Stimulated activated naive B cell treated with anti-CD40 and anti-IgM and Interleukin-4, amounts not matched to agents 10 μg/mL and 1 μg/mL and 100 μg/mL, for 72 hours (primary cell): ENCODE measurements around the gene ASS1.

Source experiments
- ATAC-seq, 2 donors: fragments of 150-1000 bp; cut with Tn5 transposase; replicated peaks; 2 replicates each; pipeline ENCODE4 v1.10.0; 2021; ENCODE audit warnings: moderate library complexity in 1 of 2
- DNase-seq: peaks from one replicate; pipeline ENCODE4 v3.0.0; 2021
- H3K27ac Mint-ChIP-seq: one replicate; pipeline ENCODE4 v1.8.0; 2022; ENCODE audit warnings: mild to moderate bottlenecking, mixed read lengths
- H3K27me3 Mint-ChIP-seq, 2 donors: one replicate each; pipeline ENCODE4 v1.8.0; 2022; ENCODE audit warnings: mixed read lengths in 2 of 2
- H3K36me3 Mint-ChIP-seq, 2 donors: one replicate each; pipeline ENCODE4 v1.8.0; 2022; ENCODE audit warnings: mixed read lengths in 2 of 2, mild to moderate bottlenecking in 1 of 2
- H3K4me1 Mint-ChIP-seq, 2 donors: one replicate each; pipeline ENCODE4 v1.8.0; 2022; ENCODE audit warnings: mixed read lengths in 2 of 2, mild to moderate bottlenecking in 1 of 2
- H3K4me3 Mint-ChIP-seq, 2 donors: one replicate each; pipeline ENCODE4 v1.8.0; 2022; ENCODE audit warnings: mild to moderate bottlenecking in 2 of 2, mixed read lengths in 2 of 2, moderate library complexity in 1 of 2
- H3K9me3 Mint-ChIP-seq, 2 donors: one replicate each; pipeline ENCODE4 v1.8.0; 2022; ENCODE audit warnings: mixed read lengths in 2 of 2, mild to moderate bottlenecking in 1 of 2

The ASS1 gene

DNA sequence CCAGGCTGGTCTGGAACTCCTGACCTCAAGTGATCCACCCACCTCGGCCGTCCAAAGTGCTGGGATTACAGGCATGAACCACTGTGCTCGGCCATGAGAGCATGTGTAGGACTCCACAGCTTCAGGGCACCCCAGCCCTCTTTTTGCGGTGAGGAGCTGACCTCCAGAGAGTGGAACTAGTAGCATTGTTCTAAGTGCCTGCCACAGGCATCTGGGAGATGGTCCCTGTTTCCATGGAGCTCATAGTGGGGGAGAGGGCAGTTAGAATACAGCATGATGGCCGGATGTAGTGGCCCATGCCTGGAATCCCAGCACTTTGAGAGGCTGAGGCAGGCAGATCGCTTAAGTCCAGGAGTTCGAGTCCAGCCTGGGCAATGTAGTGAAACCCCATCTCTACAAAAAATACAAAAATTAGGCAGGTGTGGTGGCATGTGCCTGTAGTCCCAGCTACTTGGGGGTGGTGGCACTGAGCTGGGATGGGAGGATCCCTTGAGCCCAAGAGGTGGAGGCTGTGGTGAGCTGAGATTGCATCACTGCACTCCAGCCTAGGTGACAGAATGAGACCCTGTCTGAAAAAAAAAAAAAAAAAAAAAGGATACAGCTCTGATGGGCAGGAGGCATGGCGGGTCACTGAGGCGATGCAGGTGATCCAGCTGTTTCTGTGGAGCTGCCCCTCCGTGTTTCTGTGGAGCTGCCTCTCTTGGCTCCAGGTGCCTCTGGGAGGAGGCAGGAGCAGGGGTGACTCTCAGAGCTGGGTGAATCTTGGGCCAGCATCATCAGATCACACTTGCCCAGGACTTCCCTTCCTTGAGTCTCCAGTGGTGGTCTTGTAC is 4.2 kb downstream of the ASS1 start:
- DNase-seq = no peak

DNA sequence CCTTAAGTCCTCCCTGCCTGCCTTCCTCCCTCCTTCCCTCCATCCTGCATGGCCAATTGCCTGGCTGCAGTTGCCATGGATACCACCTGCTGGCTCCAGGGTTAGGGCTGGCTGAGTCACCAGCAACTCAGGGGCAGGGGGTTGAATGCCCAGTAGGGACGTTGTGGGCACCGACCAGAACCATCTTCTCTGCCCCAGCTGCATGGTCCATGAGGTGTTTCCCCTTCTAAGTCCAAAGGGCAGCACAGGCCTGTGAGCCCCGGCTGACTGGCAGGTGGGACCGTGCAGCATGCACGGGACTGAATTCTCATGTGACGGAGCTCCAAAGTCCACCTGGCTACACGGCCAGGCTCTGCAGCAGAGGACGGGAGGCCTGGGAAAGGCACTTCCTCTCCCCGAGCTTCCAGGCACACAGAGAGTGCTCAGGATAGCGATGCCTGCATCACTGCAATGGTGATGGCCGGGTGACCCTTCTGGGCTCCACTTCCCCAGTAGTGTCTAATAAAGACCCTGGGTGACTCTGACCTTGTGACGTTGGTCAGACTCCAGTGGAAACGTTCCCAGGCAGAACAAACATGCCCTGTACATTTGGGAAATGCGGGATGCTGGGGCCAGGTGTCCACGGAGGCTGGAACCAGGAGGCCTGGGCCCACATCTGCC is 5.7 kb downstream of the ASS1 start:
- Mint-ChIP-seq H3K4me3 (no peak overlapping the region), H3K9me3 (peaks cover 0 to 1% of the 10 kb centered on the region in 2 donors)

More for the DNA sequence above, 4.2 kb downstream of the ASS1 start:
- Mint-ChIP-seq H3K4me1 (peaks cover 5 to 6% of the 10 kb centered on the region in 2 donors), H3K27ac (no peak overlapping the region), H3K36me3 (no peaks in the 10 kb centered on the region), H3K27me3 (peaks cover 39 to 77% of the 10 kb centered on the region in 2 donors), H3K9me3 (peaks cover 0 to 1% of the 10 kb centered on the region in 2 donors), H3K4me3 (no peak overlapping the region)
- ATAC-seq = no peak

DNA sequence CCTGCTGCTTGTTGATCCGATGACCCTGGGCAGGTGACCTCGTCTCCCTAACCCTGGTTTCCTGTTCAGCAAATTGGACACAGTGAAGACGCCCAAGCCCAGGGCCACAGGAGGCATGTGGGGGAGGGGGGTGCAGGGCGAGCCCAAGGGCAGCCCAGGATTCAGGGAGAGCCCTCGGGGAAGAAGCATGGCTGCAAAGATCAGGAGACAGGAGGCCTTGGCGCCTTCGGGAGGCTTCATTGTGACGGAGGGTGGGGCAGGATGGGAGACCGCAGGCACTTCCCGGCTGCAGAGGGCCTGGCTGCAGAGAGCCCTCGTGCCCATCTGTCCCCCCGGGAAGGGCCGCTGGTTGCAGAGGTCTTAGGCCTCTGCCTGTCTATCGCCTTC is 6.2 kb downstream of the ASS1 start:
- ATAC-seq (no peak), DNase-seq (no peak)
- no peak overlapping the region for H3K27ac Mint-ChIP-seq
- H3K36me3 Mint-ChIP-seq = no peaks in the 10 kb centered on the region
- H3K27me3 Mint-ChIP-seq = peaks cover 33 to 66% of the 10 kb centered on the region in 2 donors
- no peak overlapping the region for H3K4me3 Mint-ChIP-seq
- peaks cover 2 to 4% of the 10 kb centered on the region in 2 donors for H3K4me1 Mint-ChIP-seq
- H3K9me3 Mint-ChIP-seq = peaks cover 0 to 1% of the 10 kb centered on the region in 2 donors

More for the DNA sequence above, 5.7 kb downstream of the ASS1 start:
- Mint-ChIP-seq H3K4me1 (peaks cover 4 to 5% of the 10 kb centered on the region in 2 donors), H3K27me3 (peaks cover 39 to 71% of the 10 kb centered on the region in 2 donors), H3K36me3 (no peaks in the 10 kb centered on the region), H3K27ac (no peak overlapping the region)
- no peak for ATAC-seq
- DNase-seq = no peak

DNA sequence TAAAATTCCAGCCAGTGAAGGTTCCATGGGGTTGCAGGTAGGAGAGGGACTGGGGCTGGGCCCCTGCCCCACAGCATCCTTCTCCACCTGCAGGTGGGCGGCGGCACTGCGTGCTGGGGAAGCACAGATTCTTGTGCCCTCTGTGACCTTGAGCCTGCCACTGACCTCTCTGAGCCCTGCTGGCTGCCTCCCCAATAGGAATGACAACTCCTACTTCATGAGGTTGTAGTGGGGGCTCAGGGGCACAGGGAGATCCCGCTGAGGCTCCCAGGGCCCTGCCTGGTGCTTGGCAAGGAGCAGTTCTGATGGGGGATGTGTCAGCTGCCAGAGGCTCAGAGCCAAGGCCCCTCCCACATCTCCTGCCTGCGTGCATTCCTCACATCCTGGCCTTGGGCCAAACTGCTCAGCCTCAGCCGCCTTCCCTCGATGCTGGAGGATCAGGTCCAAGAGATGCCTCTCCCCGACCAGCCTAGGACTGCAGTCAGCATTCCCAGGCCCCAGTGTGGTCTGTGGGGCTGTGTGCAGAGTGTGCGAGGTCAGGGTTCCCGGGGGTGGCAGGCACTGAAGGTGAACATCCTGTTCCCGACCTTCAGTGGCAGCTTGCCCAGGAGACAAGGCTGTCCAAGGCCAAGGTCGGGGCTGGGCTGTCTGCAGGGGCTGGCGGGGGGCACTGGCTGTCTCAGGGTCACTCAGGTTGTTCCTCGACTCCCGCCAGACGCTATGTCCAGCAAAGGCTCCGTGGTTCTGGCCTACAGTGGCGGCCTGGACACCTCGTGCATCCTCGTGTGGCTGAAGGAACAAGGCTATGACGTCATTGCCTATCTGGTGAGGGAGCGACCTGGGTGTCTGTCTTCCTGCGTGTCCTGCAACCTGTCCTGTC is 7.0 kb downstream of the ASS1 start:
- Mint-ChIP-seq H3K27me3 (peaks cover 27 to 59% of the 10 kb centered on the region in 2 donors), H3K36me3 (no peaks in the 10 kb centered on the region), H3K4me1 (peaks cover 0 to 4% of the 10 kb centered on the region in 2 donors), H3K27ac (no peak overlapping the region), H3K4me3 (no peak overlapping the region), H3K9me3 (peaks cover 0 to 1% of the 10 kb centered on the region in 2 donors)
- DNase-seq = no peak
- ATAC-seq = peak in 1 of 2 donors; percentile 31

DNA sequence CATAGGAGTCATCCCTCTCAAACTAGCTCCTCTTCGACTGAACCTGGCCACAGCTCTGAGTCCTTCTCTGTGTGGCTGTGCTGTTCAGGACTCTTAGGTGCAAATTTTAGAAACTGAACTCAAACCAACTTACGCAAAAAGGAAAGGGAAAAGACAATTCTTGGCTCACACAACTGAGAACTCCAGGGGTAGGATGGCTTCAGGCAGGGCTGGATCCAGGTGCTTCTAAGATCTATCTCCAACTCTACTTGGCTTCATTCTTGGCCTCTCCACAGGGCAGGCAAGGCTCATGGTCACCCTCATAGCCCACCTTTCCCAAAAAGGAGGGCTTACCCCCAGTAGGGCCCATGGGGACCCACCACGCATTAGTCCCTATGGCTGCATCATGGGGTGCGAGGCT is 8.1 kb downstream of the ASS1 start:
- Mint-ChIP-seq H3K4me1 (peaks cover 0 to 3% of the 10 kb centered on the region in 2 donors), H3K4me3 (no peak overlapping the region), H3K27me3 (peaks cover 19 to 52% of the 10 kb centered on the region in 2 donors), H3K36me3 (no peaks in the 10 kb centered on the region), H3K27ac (no peak overlapping the region), H3K9me3 (peaks cover 0 to 1% of the 10 kb centered on the region in 2 donors)
- DNase-seq = no peak
- ATAC-seq = no peak

DNA sequence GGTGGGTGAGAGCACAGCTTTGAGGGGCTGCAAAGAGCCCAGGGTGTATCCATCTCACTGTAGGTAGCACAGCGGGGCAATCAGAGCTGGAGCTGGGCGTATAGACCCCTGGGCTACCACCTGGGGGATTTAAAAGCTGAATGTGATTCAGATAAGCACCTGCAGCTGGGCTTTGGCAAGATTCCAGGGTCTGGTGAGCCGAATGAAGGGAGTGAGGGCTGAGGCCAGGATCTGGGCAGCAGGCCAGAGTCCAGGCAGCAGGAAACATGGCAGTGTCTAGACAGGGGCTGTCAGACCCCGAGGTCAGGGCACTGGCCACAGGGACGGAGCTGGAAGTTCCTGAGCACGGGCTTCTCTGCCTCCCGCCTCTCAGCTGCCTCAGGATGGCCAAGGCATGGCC is 8.7 kb downstream of the ASS1 start:
- H3K27ac Mint-ChIP-seq = no peak overlapping the region
- H3K4me3 Mint-ChIP-seq = no peak overlapping the region
- peaks cover 18 to 53% of the 10 kb centered on the region in 2 donors for H3K27me3 Mint-ChIP-seq
- DNase-seq (no peak), ATAC-seq (no peak)
- H3K4me1 Mint-ChIP-seq = no peaks in the 10 kb centered on the region
- peaks cover 0 to 1% of the 10 kb centered on the region in 2 donors for H3K9me3 Mint-ChIP-seq
- no peaks in the 10 kb centered on the region for H3K36me3 Mint-ChIP-seq

DNA sequence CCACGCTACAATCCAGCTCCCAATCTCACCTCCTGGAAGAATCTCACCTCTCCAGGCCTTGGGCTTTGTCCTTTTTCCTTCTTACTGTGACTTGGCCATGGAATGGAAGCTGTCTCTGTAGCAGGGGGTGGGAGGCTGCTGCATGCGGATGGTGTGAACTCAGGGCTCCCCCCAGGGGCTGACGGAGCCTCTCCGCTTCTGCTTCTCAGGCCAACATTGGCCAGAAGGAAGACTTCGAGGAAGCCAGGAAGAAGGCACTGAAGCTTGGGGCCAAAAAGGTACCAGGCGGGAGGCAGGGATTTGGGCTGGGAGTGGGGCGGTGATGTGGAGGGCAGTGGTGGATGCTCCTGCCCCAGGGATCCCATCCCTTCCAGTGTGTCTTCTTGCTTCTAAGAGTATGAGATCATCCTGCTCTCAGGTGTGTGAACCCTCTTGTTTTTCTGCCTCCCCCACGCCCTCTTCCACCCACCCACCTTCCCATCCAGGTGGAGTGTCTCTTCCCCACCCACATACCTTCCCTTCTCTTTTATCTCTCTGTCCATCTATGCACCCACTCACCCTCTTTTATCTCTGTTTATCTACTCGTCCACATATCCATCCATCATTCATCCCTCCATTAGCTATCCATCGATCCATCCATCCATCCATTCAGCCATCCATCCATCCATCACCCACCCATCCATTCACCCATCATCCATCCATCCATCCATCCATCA is 9.5 kb downstream of the ASS1 start:
- peaks cover 18 to 47% of the 10 kb centered on the region in 2 donors for H3K27me3 Mint-ChIP-seq
- H3K4me1 Mint-ChIP-seq = no peaks in the 10 kb centered on the region
- DNase-seq (no peak), ATAC-seq (no peak)
- no peaks in the 10 kb centered on the region for H3K36me3 Mint-ChIP-seq
- H3K4me3 Mint-ChIP-seq = no peak overlapping the region
- H3K27ac Mint-ChIP-seq = no peak overlapping the region
- peaks cover 0 to 1% of the 10 kb centered on the region in 2 donors for H3K9me3 Mint-ChIP-seq

DNA sequence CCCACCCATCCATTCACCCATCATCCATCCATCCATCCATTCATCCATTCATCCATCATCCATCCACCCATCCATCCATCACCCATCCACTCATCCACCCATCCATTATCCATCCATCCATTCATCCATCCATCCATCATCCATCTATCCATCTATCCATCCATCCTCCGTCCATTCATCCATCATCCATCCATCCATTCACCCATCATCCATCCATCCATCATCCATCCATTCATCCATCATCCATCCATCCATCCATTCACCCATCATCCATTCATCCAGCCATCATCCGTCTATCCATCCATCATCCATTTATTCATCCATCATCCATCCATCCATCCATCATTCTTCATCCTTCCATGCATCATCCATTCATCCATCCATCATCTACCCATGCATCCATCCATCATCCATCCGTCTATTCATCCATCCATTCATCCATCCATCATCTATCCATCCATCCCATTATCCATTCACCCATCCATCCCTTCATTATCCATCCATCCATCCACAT is 10.1 kb downstream of the ASS1 start:
- no peaks in the 10 kb centered on the region for H3K4me1 Mint-ChIP-seq
- no peak overlapping the region for H3K4me3 Mint-ChIP-seq
- DNase-seq (no peak), ATAC-seq (no peak)
- H3K36me3 Mint-ChIP-seq = no peaks in the 10 kb centered on the region
- H3K9me3 Mint-ChIP-seq = peaks cover 0 to 1% of the 10 kb centered on the region in 2 donors
- peaks cover 20 to 44% of the 10 kb centered on the region in 2 donors for H3K27me3 Mint-ChIP-seq
- H3K27ac Mint-ChIP-seq = no peak overlapping the region

DNA sequence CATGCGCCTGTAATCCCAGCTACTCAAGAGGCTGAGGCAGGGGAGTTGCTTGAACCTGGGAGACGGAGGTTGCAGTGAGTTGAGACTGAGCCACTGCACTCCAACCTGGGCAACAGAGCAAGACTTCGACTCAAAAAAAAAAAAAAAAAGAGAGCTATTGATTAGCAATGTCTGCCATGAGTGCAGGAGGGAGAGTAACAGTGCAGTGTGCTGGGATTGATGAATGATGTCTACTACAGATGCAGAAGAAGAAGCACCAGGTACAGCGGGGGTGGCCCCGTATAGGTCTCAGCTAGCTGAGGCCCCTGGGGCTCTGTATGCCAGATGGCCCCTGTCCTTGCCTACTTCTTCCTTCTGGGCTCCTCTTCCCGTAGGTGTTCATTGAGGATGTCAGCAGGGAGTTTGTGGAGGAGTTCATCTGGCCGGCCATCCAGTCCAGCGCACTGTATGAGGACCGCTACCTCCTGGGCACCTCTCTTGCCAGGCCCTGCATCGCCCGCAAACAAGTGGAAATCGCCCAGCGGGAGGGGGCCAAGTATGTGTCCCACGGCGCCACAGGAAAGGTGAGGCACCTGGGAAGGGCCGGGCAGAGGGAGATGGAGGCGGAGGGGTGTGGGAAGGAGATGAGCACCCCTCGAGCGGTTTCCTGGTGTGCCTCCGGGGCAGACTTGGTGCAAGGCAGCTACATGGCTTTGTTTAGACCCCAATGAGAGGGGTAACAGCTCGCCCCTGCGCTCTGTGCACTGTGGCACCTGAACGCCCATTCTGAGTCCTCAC is 13.5 kb downstream of the ASS1 start:
- H3K4me1 Mint-ChIP-seq = peaks cover 0 to 1% of the 10 kb centered on the region in 2 donors
- no peak for ATAC-seq

DNA sequence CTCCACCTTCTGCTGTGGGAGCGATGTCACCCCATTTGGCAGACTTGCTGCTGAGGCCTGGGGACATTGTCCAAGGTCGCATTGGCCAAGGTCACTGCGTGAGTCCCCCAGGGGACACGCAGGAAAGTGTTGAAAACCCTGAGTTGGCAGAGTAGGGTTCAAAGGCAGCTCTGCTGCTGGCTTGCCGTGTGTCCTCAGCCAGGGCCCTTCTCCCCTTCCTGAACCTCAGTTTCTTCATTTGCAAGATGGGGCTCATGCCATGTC is 14.0 kb downstream of the ASS1 start:
- H3K4me3 Mint-ChIP-seq = no peak overlapping the region
- no peak overlapping the region for H3K27ac Mint-ChIP-seq
- peaks cover 27 to 42% of the 10 kb centered on the region in 2 donors for H3K27me3 Mint-ChIP-seq

More for the DNA sequence above, 13.5 kb downstream of the ASS1 start:
- Mint-ChIP-seq H3K4me3 (no peak overlapping the region), H3K9me3 (no peaks in the 10 kb centered on the region), H3K27ac (no peak overlapping the region), H3K36me3 (no peaks in the 10 kb centered on the region), H3K27me3 (peaks cover 25 to 40% of the 10 kb centered on the region in 2 donors)
- DNase-seq = no peak

DNA sequence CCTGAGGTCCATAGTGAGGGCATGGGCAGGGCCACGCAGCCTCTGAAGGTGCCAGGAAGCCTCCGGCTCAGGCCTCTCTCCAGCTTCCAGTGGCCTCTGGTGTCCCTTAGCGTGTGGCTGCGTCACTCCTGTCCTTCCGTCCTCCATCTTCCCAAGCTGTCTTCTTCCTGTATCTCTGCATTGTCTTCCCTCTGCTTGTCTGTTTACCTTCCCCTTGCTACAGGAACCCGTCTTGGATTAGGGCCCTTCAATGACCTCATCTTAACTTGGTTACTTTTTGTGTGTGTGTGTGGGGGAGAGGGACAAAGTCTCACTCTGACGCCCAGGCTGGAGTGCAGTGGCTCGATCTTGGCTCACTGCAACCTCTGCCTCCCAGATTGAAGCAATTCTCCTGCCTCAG is 14.4 kb downstream of the ASS1 start:
- no peaks in the 10 kb centered on the region for H3K36me3 Mint-ChIP-seq
- no peaks in the 10 kb centered on the region for H3K9me3 Mint-ChIP-seq
- DNase-seq (no peak), ATAC-seq (no peak)
- H3K27ac Mint-ChIP-seq = no peak overlapping the region
- peaks cover 0 to 1% of the 10 kb centered on the region in 2 donors for H3K4me1 Mint-ChIP-seq
- peaks cover 30 to 46% of the 10 kb centered on the region in 2 donors for H3K27me3 Mint-ChIP-seq
- H3K4me3 Mint-ChIP-seq = no peak overlapping the region

More for the DNA sequence above, 14.0 kb downstream of the ASS1 start:
- no peak for ATAC-seq
- peaks cover 0 to 1% of the 10 kb centered on the region in 2 donors for H3K4me1 Mint-ChIP-seq
- no peak for DNase-seq
- no peaks in the 10 kb centered on the region for H3K36me3 Mint-ChIP-seq
- no peaks in the 10 kb centered on the region for H3K9me3 Mint-ChIP-seq

DNA sequence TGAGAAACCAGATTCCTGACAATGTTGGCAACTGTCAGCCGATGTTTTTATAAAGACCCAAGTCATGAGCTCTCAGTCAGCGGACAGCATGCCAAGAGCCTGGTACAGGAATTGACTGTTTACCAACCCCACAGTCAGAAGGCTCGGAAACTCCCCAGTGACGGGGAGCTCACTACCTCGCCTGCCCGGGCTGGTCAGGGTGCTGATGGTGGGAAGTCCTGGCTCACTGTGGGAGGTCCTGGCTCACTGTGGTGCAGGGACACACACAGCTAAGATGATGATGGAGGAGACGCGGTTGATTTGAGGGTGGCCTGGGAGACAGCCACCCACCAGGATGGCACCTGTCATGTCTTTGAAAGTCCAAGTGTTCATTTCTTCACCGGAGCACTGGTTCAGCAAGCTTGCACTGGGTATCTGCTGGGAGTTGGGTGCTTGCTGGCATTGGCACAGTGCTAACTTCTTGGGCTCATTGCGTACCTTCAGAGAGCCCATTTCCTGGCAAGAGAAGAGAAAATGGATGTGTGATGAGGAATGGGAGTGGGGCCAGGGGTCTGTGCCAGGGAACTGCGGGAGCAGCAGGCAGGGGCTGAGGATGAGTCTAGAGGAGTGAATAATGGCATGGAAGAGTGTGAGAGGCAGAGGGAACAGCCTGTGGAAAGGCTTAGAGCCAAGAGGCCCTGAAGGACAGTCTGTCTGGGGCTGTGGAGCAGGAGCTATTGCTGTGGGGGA is 15.3 kb downstream of the ASS1 start:
- H3K27me3 Mint-ChIP-seq = peaks cover 36 to 52% of the 10 kb centered on the region in 2 donors
- ATAC-seq (no peak), DNase-seq (no peak)
- H3K36me3 Mint-ChIP-seq = no peaks in the 10 kb centered on the region
- H3K9me3 Mint-ChIP-seq = no peaks in the 10 kb centered on the region
- H3K27ac Mint-ChIP-seq = no peak overlapping the region
- H3K4me1 Mint-ChIP-seq = peaks cover 0 to 1% of the 10 kb centered on the region in 2 donors
- H3K4me3 Mint-ChIP-seq = no peak overlapping the region
